Measurements from ENCODE around the gene PCMT1. TPM values are rescaled to one million over a fixed set of nuclear protein-coding genes. Genes with fewer than 3 reads are reported as not detected.

The PCMT1 gene
- total and polyA plus RNA-seq, 9 of the 15 experiments (the other 6 are each of a cell fraction or from before 2014, with no cell fraction given) = 217 to 541 (median 327) TPM

DNA sequence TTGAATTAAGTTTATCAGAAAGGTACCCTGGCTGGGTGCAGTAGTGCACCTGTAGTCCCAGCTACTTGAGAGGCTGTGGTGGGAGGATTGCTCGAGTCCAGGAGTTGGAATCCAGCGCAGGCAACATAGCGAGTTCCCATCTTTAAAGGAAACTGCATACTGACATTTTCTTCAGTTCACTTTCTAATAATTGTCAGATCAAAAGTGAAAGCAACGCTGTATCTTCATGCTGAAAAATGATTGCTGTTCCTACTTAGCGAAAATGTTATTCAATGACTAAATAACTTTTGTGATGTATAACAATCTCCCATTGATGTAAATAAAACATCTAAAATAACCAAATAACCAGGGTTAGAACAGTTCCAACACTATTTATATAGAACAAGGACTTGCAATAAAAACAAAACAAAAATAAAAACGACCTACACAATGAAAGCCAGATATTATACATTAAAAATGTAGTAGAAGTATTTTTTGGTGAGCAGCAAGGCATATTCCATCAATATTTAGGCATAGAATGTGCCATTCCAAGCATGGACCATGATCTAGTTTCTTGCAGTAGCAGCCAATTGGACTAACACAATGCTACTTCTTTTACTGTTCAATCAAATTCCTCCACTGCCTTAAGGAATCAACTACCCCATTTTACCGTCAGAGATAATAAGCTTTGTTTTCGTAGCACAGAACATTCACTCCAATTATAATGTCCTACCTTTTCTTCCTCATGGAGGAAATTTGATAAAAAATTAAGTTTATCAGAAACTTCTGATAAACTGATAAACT lies 33.2 kb upstream of the PCMT1 start (continued):
- TF ChIP-seq ZNF12 (CRISPR knock-in tag; IDR thresholded peaks at IDR 0.05) (no peak), ZNF184 (CRISPR knock-in tag; IDR thresholded peaks at IDR 0.05) (no peak), NRF1 (conservative IDR thresholded peaks at IDR 0.05 in 1 of 2, IDR thresholded peaks at IDR 0.05 in 1 of 2) (0 out of 4 replicates have a peak, but pooled peaks of 1 of the 2 experiments have one; percentile 16), SRSF9 (IDR thresholded peaks at IDR 0.05; ENCODE audit: borderline replicate concordance, low read depth, low read length) (no peak), ZNF174 (CRISPR knock-in tag; IDR thresholded peaks at IDR 0.05) (no peak), STAT5B (CRISPR knock-in tag; IDR thresholded peaks at IDR 0.05) (no peak), MAZ (CRISPR knock-in tag; conservative IDR thresholded peaks at IDR 0.05 in 1 of 2, IDR thresholded peaks at IDR 0.05 in 1 of 2) (peak in 1 of 2 experiments; percentile 21; a peak in 1 of 4 replicates), RFX7 (CRISPR knock-in tag; IDR thresholded peaks at IDR 0.05) (no peak), ELF1 (tag; IDR thresholded peaks at IDR 0.05) (no peak), ATF1 (CRISPR knock-in tag; IDR thresholded peaks at IDR 0.05) (no peak), ATF1 (tag; IDR thresholded peaks at IDR 0.05) (no peak), ZNF431 (CRISPR knock-in tag; IDR thresholded peaks at IDR 0.05) (no peak), KLF16 (IDR thresholded peaks at IDR 0.05) (no peak), RBBP5 (IDR thresholded peaks at IDR 0.05; ENCODE audit: borderline replicate concordance, insufficient read depth, low read length, poor library complexity, severe bottlenecking) (peak; percentile 42), ZNF436 (CRISPR knock-in tag; IDR thresholded peaks at IDR 0.05) (no peak)
- TF ChIP-seq, protein P1, sequence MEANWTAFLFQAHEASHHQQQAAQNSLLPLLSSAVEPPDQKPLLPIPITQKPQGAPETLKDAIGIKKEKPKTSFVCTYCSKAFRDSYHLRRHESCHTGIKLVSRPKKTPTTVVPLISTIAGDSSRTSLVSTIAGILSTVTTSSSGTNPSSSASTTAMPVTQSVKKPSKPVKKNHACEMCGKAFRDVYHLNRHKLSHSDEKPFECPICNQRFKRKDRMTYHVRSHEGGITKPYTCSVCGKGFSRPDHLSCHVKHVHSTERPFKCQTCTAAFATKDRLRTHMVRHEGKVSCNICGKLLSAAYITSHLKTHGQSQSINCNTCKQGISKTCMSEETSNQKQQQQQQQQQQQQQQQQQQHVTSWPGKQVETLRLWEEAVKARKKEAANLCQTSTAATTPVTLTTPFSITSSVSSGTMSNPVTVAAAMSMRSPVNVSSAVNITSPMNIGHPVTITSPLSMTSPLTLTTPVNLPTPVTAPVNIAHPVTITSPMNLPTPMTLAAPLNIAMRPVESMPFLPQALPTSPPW (CRISPR knock-in tag; IDR thresholded peaks at IDR 0.05) = no peak
- TF ChIP-seq, protein P2, sequence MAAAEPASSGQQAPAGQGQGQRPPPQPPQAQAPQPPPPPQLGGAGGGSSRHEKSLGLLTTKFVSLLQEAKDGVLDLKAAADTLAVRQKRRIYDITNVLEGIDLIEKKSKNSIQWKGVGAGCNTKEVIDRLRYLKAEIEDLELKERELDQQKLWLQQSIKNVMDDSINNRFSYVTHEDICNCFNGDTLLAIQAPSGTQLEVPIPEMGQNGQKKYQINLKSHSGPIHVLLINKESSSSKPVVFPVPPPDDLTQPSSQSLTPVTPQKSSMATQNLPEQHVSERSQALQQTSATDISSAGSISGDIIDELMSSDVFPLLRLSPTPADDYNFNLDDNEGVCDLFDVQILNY (CRISPR knock-in tag; IDR thresholded peaks at IDR 0.05) = no peak
- TF ChIP-seq, protein P3, sequence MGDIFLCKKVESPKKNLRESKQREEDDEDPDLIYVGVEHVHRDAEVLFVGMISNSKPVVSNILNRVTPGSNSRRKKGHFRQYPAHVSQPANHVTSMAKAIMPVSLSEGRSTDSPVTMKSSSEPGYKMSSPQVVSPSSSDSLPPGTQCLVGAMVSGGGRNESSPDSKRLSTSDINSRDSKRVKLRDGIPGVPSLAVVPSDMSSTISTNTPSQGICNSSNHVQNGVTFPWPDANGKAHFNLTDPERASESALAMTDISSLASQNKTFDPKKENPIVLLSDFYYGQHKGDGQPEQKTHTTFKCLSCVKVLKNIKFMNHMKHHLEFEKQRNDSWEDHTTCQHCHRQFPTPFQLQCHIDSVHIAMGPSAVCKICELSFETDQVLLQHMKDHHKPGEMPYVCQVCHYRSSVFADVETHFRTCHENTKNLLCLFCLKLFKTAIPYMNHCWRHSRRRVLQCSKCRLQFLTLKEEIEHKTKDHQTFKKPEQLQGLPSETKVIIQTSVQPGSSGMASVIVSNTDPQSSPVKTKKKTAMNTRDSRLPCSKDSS (IDR thresholded peaks at IDR 0.05; ENCODE audit: low read depth, partially characterized antibody) = no peak
